Endothelial cell of umbilical vein (primary cell): ENCODE results near the gene MPDU1. TPM values are rescaled to one million over a fixed set of nuclear protein-coding genes. Genes with fewer than 3 reads are reported as not detected.

ENCODE experiments used
- BruUV-seq: library from RNA; stranded (reverse); fragments of 400-500 nt; replicated peaks from 2 replicates; lab custom pipeline; 2021; lab: Mats Ljungman, UMichigan
- CTCF ChIA-PET: fragments of 300-600, 350-600 bp; sonication (Branson Sonifier 250); formaldehyde crosslinking; loops from one replicate; lab custom pipeline; 2021; ENCODE audit warnings: antibody characterized with exemption, inconsistent platforms; lab: Charles Lee
- POLR2A ChIA-PET: fragments of 300-600, 350-600 bp; sonication (Branson Sonifier 250); formaldehyde crosslinking; loops from one replicate; lab custom pipeline; 2021; ENCODE audit warnings: antibody characterized with exemption, inconsistent platforms; lab: Charles Lee
- DNase-seq: peaks from one replicate; pipeline ENCODE4 v3.0.0-alpha.2; 2011; ENCODE audit warnings: low read depth, low spot score
- FAIRE-seq: peaks from 2 replicates; lab custom pipeline; 2011; peaks lifted over from hg19 to GRCh38; lab: Jason Lieb, UNC
- H2AFZ ChIP-seq: 2 replicates; pipeline ENCODE4 v1.6.0; 2012; ENCODE audit warnings: low read depth, low read length, control low read depth, inconsistent platforms
- H3K27ac ChIP-seq: 2 replicates; pipeline ENCODE4 v1.5.1; 2011; ENCODE audit warnings: low read depth, mild to moderate bottlenecking, control low read depth, low read length, moderate library complexity; ENCODE audit not compliant: insufficient read depth
- H3K27me3 ChIP-seq, 2 experiments: 2 replicates each; pipeline versions ENCODE4 v1.6.0 to v1.6.1; 2011; ENCODE audit warnings: low read length in 2 of 2, mixed read lengths in 1 of 2; ENCODE audit not compliant: control insufficient read depth in 2 of 2, insufficient read depth in 2 of 2
- H3K36me3 ChIP-seq, 2 experiments: 2 replicates in 1 of 2; 3 replicates in 1 of 2; pipeline ENCODE4 v1.5.1; 2011; ENCODE audit warnings: low read length in 2 of 2, mild to moderate bottlenecking in 1 of 2, moderate library complexity in 1 of 2; ENCODE audit not compliant: control insufficient read depth in 2 of 2, insufficient read depth in 2 of 2; ENCODE audit errors: extremely low read depth in 1 of 2
- H3K4me1 ChIP-seq: 3 replicates; pipeline ENCODE4 v1.5.1; 2011; ENCODE audit warnings: mild to moderate bottlenecking, low read length; ENCODE audit not compliant: control insufficient read depth, insufficient read depth; ENCODE audit errors: extremely low read depth
- H3K4me2 ChIP-seq: 2 replicates; pipeline ENCODE4 v1.6.1; 2011; ENCODE audit warnings: low read length, control low read depth, mixed read lengths; ENCODE audit not compliant: insufficient read depth
- H3K4me3 ChIP-seq, 3 experiments: fragments of 200-600 bp in 1 of 3; sonication (generic), shearing (Covaris generic) in 1 of 3; replicated peaks in 1 of 3; 2 replicates each; pipeline ENCODE4 v1.5.1; 2011 to 2016; ENCODE audit warnings: control low read depth in 3 of 3, low read length in 3 of 3, mild to moderate bottlenecking in 2 of 3, inconsistent platforms in 1 of 3, low read depth in 1 of 3, moderate library complexity in 1 of 3; ENCODE audit not compliant: insufficient read depth in 1 of 3
- H3K79me2 ChIP-seq: 2 replicates; pipeline ENCODE4 v1.6.0; 2012; ENCODE audit warnings: low read length, inconsistent platforms; ENCODE audit not compliant: control insufficient read depth, insufficient read depth
- H3K9ac ChIP-seq: replicated peaks from 2 replicates; pipeline ENCODE3; 2011; ENCODE audit warnings: low read length, control low read depth; ENCODE audit not compliant: insufficient read depth; ENCODE audit errors: extremely low read depth
- H3K9me1 ChIP-seq: replicated peaks from 3 replicates; pipeline ENCODE4 v1.6.0; 2011; ENCODE audit warnings: mild to moderate bottlenecking, low read length; ENCODE audit not compliant: control insufficient read depth, insufficient read depth; ENCODE audit errors: extremely low read depth
- H3K9me3 ChIP-seq: replicated peaks from 2 replicates; pipeline ENCODE4 v1.5.1; 2012; ENCODE audit warnings: low read length, inconsistent platforms; ENCODE audit not compliant: control insufficient read depth, insufficient read depth
- H4K20me1 ChIP-seq: replicated peaks from 2 replicates; pipeline ENCODE3; 2011; ENCODE audit warnings: mild to moderate bottlenecking, low read length; ENCODE audit not compliant: control insufficient read depth, insufficient read depth; ENCODE audit errors: extremely low read depth
- EZH2 ChIP-seq: IDR thresholded peaks from 2 replicates; pipeline ENCODE4 v1.6.1; 2012; ENCODE audit warnings: borderline replicate concordance, low read depth, mild to moderate bottlenecking, moderate library complexity, low read length, inconsistent platforms; ENCODE audit not compliant: severe bottlenecking
- FOS ChIP-seq: IDR thresholded peaks from 2 replicates; pipeline ENCODE4 v1.6.1; 2011; ENCODE audit warnings: mild to moderate bottlenecking, low read length, moderate library complexity, borderline replicate concordance; ENCODE audit not compliant: insufficient read depth
- GATA2 ChIP-seq: IDR thresholded peaks from 2 replicates; pipeline ENCODE4 v1.7.0; 2011; ENCODE audit warnings: low read depth, mild to moderate bottlenecking, moderate library complexity, mixed read lengths, low read length; ENCODE audit not compliant: insufficient read length, insufficient read depth
- JUN ChIP-seq: IDR thresholded peaks from 2 replicates; pipeline ENCODE4 v1.6.1; 2011; ENCODE audit warnings: borderline replicate concordance, low read depth; ENCODE audit not compliant: insufficient read length, insufficient read depth
- MYC ChIP-seq: IDR thresholded peaks from one replicate; pipeline ENCODE4 v1.6.1; 2011; ENCODE audit warnings: mild to moderate bottlenecking, low read depth, low read length
- POLR2A ChIP-seq: IDR thresholded peaks from 2 replicates; pipeline ENCODE4 v1.6.1; 2012; ENCODE audit warnings: low read depth, mild to moderate bottlenecking, control low read depth, low read length
- POLR2AphosphoS5 ChIP-seq: IDR thresholded peaks from 2 replicates; pipeline ENCODE4 v1.6.1; 2012; ENCODE audit warnings: low read depth, mild to moderate bottlenecking, control low read depth, low read length, moderate library complexity; ENCODE audit not compliant: insufficient read depth
- dilution Hi-C: fragments of 300-500 bp; cut with MboI; formaldehyde crosslinking; loops from one replicate; pipeline ENCODE4 v1.15.0; 2019; ENCODE audit warnings: low sequenced_read_pairs; ENCODE audit not compliant: extremely low pct_ligation_motif_present
- intact Hi-C: fragments of 100-400 bp; cut with micrococcal nuclease; formaldehyde crosslinking; loops from one replicate; pipeline ENCODE4 v1.10.0; 2022
- polyA plus RNA-seq, 4 experiments: library from polyadenylated mRNA; depleted of rRNA in 3 of 4; stranded (reverse) in 3 of 4; unstranded in 1 of 4; fragments of >200 nt; gene quantifications; 2 replicates each; pipeline versions ENCODE4 v1.2.1 to v1.2.3, GENCODE V29; 2011 to 2012; ENCODE audit warnings: missing spikeins in 1 of 4
- total RNA-seq: library from RNA; stranded (reverse); gene quantifications from 2 replicates; pipeline ENCODE4 v1.2.3, GENCODE V29; 2021
- TF ChIP-seq, protein P1 (sequence below): IDR thresholded peaks from 2 replicates; pipeline ENCODE4 v1.6.1; 2011; ENCODE audit not compliant: insufficient read depth, insufficient read length
- TF ChIP-seq, protein P2 (sequence below), 2 donors: IDR thresholded peaks; 1 replicate in 1 of 2; 2 replicates in 1 of 2; pipeline ENCODE4 v1.5.1; 2011; ENCODE audit warnings: low read length in 2 of 2, mild to moderate bottlenecking in 2 of 2, moderate library complexity in 2 of 2, control low read depth in 1 of 2, inconsistent platforms in 1 of 2, low read depth in 1 of 2; ENCODE audit not compliant: insufficient read depth in 1 of 2; ENCODE audit errors: extremely low read depth in 1 of 2

The MPDU1 gene
- total and polyA plus RNA-seq, 2 donors (not counting 3 experiments of a cell fraction or from before 2014, with no cell fraction given): 78.0 to 368 TPM

DNA sequence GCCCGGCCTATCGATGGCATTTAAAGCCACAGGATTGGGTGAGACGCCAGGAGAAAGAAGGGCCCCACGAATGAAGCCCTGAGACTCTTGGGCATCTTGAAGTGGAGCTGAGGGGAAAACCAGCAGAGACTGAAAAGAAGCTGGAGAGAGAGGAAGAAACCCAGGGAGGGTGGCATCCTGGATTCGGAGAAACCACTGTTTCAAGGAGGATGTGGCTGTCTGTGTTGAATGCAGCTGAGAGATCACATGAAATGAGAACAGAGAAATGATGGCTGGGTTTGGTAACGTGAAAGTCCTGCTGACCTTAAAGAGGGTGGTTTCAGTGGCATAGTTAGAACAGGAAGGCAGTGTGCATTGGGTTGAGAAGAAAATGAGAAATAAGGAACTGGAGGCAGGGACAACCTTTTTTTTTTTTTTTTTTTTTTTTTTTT, 31.0 kb upstream of the MPDU1 start:
- no peak overlapping the region for H3K27ac ChIP-seq
- no peak for FAIRE-seq
- dilution Hi-C loops (no loop called here), intact Hi-C loops (no loop called here)
- BruUV-seq: no TSS peak
- no peak for TF ChIP-seq GATA2
- no peak for TF ChIP-seq FOS
- TF ChIP-seq, protein P1, sequence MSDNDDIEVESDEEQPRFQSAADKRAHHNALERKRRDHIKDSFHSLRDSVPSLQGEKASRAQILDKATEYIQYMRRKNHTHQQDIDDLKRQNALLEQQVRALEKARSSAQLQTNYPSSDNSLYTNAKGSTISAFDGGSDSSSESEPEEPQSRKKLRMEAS: no peak
- TF ChIP-seq EZH2: no peak
- no peak for TF ChIP-seq POLR2AphosphoS5
- no peak for TF ChIP-seq MYC
- TF ChIP-seq JUN: no peak
- TF ChIP-seq, protein P2, sequence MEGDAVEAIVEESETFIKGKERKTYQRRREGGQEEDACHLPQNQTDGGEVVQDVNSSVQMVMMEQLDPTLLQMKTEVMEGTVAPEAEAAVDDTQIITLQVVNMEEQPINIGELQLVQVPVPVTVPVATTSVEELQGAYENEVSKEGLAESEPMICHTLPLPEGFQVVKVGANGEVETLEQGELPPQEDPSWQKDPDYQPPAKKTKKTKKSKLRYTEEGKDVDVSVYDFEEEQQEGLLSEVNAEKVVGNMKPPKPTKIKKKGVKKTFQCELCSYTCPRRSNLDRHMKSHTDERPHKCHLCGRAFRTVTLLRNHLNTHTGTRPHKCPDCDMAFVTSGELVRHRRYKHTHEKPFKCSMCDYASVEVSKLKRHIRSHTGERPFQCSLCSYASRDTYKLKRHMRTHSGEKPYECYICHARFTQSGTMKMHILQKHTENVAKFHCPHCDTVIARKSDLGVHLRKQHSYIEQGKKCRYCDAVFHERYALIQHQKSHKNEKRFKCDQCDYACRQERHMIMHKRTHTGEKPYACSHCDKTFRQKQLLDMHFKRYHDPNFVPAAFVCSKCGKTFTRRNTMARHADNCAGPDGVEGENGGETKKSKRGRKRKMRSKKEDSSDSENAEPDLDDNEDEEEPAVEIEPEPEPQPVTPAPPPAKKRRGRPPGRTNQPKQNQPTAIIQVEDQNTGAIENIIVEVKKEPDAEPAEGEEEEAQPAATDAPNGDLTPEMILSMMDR (IDR thresholded peaks at IDR 0.05; ENCODE audit: extremely low read depth in 1 of 2, insufficient read depth in 1 of 2, low read depth in 1 of 2, low read length in 2 of 2): no peak
- TF ChIP-seq POLR2A: no peak
- H3K4me1 ChIP-seq: peaks cover 14% of the 10 kb centered on the region
- POLR2A ChIA-PET: no interaction called here
- no peak overlapping the region for H3K4me3 ChIP-seq
- H3K79me2 ChIP-seq: no peaks in the 10 kb centered on the region
- no peaks in the 10 kb centered on the region for H4K20me1 ChIP-seq
- no peaks in the 10 kb centered on the region for H3K9me1 ChIP-seq
- no peaks in the 10 kb centered on the region for H3K36me3 ChIP-seq
- CTCF ChIA-PET: interaction anchor here (1.8 to 4.7 kb wide), 2 partner anchors 8 to 38 kb away, joined by 7 to 25 read pairs; no protein-coding TSS in a partner anchor
- no peak overlapping the region for H3K9ac ChIP-seq
- no peaks in the 10 kb centered on the region for H3K27me3 ChIP-seq
- no peak overlapping the region for H2AFZ ChIP-seq
- no peak overlapping the region for H3K4me2 ChIP-seq
- no peak for DNase-seq
- H3K9me3 ChIP-seq: no peaks in the 10 kb centered on the region
